Measurements from ENCODE around the gene FRMD4A.

FRMD4A gene

DNA sequence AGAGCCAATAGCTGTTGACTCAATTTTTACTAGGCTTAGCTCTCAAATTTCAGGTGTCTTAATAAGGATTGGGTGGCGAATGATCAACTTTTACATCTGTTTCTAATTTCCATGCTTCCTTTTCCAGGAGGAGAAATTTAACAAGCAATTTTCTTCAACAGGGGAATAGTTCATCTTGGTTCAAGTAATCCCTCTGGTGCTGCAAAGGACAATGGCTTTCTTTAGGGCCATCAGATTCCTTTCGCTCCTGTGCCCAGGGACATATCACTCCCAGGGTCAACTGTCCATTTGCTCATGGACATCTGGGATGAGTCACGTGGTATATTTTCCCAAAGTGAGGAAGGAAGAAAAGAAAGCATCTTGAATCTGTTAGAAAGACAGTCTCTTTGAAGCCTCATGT is 313.3 kb downstream of the FRMD4A start:
- Histone ChIP-seq H3K27ac (ENCODE audit: insufficient read depth, low read length, poor library complexity, severe bottlenecking) (no peak overlapping the region), H3K9me3 (ENCODE audit: control insufficient read depth, low read length) (no peaks in the 10 kb centered on the region), H3K27me3 (replicated peaks; ENCODE audit: control insufficient read depth, insufficient read depth, low read length, poor library complexity, severe bottlenecking) (no peaks in the 10 kb centered on the region), H3K4me3 (ENCODE audit: insufficient read depth, low read depth, low read length, poor library complexity, severe bottlenecking) (no peak overlapping the region), H3K36me3 (ENCODE audit: control insufficient read depth, insufficient read depth, low read length) (no peaks in the 10 kb centered on the region), H3K4me1 (ENCODE audit: control insufficient read depth, insufficient read depth, low read length, poor library complexity, severe bottlenecking) (peaks cover 4% of the 10 kb centered on the region)
- no peak for DNase-seq

DNA sequence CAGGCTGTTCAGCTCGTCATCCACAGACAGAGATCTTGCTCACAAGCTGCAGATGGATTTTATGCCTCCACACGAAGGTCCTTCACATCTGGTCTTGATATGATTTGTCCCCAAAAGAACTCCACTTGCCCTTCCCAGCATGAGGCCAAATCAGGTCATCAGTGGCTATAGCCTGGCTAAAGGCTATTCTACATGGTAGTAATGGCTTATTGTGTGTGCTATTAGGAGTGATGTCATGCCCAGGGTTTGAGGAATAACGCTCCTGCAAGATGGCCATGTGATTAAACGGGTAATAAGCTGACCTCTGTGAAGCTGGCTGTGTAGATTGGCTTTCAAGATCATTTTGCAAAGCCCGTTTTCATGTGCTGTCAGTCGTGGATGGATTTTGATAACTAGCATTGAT is 313.8 kb downstream of the FRMD4A start:
- Histone ChIP-seq H3K27ac (ENCODE audit: insufficient read depth, low read length, poor library complexity, severe bottlenecking) (no peak overlapping the region), H3K27me3 (replicated peaks; ENCODE audit: control insufficient read depth, insufficient read depth, low read length, poor library complexity, severe bottlenecking) (no peaks in the 10 kb centered on the region), H3K9me3 (ENCODE audit: control insufficient read depth, low read length) (no peaks in the 10 kb centered on the region), H3K36me3 (ENCODE audit: control insufficient read depth, insufficient read depth, low read length) (no peaks in the 10 kb centered on the region), H3K4me3 (ENCODE audit: insufficient read depth, low read depth, low read length, poor library complexity, severe bottlenecking) (no peak overlapping the region), H3K4me1 (ENCODE audit: control insufficient read depth, insufficient read depth, low read length, poor library complexity, severe bottlenecking) (peaks cover 4% of the 10 kb centered on the region)
- no peak for DNase-seq

DNA sequence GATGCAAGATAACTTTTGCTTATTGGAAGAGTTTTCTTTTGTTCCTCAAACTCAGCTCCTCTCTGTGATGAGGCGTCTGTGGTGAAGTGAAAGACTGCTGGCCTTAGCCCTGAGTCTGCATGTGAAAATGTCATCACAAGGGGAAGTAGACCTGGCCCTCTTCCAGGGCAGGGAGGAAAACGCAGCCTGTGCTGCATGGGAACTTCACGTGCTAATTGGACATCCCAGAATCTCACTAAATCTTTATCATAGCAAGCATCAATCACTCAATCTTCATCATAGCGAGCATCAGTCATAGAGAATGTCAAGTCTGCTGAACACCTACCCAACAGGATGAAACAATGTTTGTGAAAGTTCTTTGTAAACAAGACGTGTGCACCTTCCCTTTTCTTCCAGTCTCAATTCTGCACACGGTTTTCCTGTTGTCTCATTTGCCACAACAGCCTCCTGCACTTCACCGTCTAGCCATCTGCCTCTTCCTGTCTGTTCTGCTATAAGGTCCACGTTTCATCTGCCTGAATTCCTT is 314.6 kb downstream of the FRMD4A start:
- no peaks in the 10 kb centered on the region for H3K27me3 ChIP-seq (replicated peaks; ENCODE audit: control insufficient read depth, insufficient read depth, low read length, poor library complexity, severe bottlenecking)
- H3K27ac ChIP-seq (ENCODE audit: insufficient read depth, low read length, poor library complexity, severe bottlenecking): no peak overlapping the region
- no peak overlapping the region for H3K4me3 ChIP-seq (ENCODE audit: insufficient read depth, low read depth, low read length, poor library complexity, severe bottlenecking)
- H3K36me3 ChIP-seq (ENCODE audit: control insufficient read depth, insufficient read depth, low read length): no peaks in the 10 kb centered on the region
- no peaks in the 10 kb centered on the region for H3K9me3 ChIP-seq (ENCODE audit: control insufficient read depth, low read length)
- no peak for DNase-seq
- H3K4me1 ChIP-seq (ENCODE audit: control insufficient read depth, insufficient read depth, low read length, poor library complexity, severe bottlenecking): peaks cover 4% of the 10 kb centered on the region

DNA sequence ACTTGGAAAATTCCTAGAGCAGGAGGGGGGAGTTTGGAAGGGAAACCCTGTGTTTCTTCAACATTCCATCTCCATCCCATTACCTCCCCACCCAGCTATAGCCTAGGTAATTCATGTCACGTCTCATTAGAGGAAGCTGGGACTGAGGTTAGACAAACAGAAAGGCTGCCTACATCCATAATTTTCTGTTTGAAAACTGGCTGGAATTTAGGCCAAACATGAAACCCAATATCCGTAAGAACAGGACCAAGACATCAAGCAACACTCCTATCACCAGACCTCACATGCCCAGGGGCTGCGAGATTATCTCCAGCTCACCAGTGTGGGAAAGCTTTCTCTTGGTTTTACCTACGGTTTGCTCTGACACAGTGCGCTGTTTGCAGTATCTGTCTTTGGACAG is 316.3 kb downstream of the FRMD4A start:
- Histone ChIP-seq H3K27ac (ENCODE audit: insufficient read depth, low read length, poor library complexity, severe bottlenecking) (no peak overlapping the region), H3K27me3 (replicated peaks; ENCODE audit: control insufficient read depth, insufficient read depth, low read length, poor library complexity, severe bottlenecking) (no peaks in the 10 kb centered on the region), H3K9me3 (ENCODE audit: control insufficient read depth, low read length) (no peaks in the 10 kb centered on the region), H3K4me1 (ENCODE audit: control insufficient read depth, insufficient read depth, low read length, poor library complexity, severe bottlenecking) (peaks cover 12% of the 10 kb centered on the region), H3K4me3 (ENCODE audit: insufficient read depth, low read depth, low read length, poor library complexity, severe bottlenecking) (no peak overlapping the region), H3K36me3 (ENCODE audit: control insufficient read depth, insufficient read depth, low read length) (no peaks in the 10 kb centered on the region)
- DNase-seq: no peak

DNA sequence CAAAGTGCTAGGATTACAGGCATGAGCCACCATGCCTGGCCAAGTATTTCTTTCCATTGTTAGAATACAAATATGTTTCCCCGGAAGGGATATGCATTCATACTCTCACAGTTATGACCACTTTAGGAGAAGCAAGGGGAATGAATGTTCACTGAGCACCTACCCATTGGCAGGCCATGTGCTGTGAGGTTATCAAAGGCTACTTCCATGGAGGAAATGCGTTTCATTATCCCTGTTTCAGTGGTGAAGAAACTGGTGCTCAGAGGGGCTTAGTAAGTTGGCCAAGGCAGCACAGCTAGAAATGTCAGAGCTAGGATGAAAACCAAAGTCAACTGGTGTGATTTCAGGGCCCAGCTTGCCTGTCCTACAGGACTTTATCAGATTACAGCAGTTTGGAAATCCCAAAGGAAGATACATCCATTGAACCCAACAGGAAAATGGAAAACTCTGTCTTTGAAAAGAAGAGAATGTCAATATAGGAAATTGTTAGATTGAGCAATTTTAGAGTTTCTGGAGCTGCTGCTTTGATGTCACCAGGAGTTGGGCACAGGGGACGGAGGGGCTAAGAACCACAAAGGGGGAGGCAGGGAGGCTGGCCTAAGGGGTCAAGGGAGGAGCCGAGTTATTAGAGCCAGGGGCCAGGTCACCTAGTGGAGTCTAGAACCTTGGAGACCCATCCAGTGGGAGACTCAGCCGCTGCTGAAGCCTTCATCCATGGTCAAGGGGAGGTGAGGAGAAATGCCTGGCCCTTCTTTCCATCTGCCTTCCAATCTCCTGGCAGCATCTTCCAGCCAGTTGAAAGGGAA is 319.8 kb downstream of the FRMD4A start:
- Histone ChIP-seq H3K27me3 (replicated peaks; ENCODE audit: control insufficient read depth, insufficient read depth, low read length, poor library complexity, severe bottlenecking) (no peaks in the 10 kb centered on the region), H3K4me3 (ENCODE audit: insufficient read depth, low read depth, low read length, poor library complexity, severe bottlenecking) (no peak overlapping the region), H3K9me3 (ENCODE audit: control insufficient read depth, low read length) (no peaks in the 10 kb centered on the region), H3K27ac (ENCODE audit: insufficient read depth, low read length, poor library complexity, severe bottlenecking) (no peak overlapping the region), H3K4me1 (ENCODE audit: control insufficient read depth, insufficient read depth, low read length, poor library complexity, severe bottlenecking) (peaks cover 15% of the 10 kb centered on the region), H3K36me3 (ENCODE audit: control insufficient read depth, insufficient read depth, low read length) (no peaks in the 10 kb centered on the region)
- DNase-seq: no peak

DNA sequence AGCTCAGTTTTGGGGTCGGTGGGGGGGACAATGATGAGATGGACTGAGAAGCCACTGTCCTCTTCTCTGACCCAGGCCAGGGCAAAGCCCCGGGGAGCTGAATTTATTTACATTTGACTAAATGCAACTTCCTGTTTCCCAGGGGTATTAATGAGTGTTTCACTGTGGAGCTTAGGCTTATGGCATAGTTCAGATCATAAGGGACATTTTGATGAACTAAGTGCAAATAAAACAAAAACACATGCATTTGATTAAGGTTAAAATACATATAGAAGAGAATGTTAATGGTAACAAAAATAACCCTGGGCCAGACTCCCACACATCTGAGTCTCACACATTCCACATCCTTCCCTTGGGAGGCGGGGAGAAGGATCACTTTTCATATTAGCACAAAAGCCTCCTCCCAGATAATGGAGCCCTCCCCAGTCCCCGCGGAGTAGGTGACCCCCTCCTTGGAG is 320.6 kb downstream of the FRMD4A start:
- Histone ChIP-seq H3K36me3 (ENCODE audit: control insufficient read depth, insufficient read depth, low read length) (no peaks in the 10 kb centered on the region), H3K4me3 (ENCODE audit: insufficient read depth, low read depth, low read length, poor library complexity, severe bottlenecking) (peak overlapping the region; percentile 56), H3K27me3 (replicated peaks; ENCODE audit: control insufficient read depth, insufficient read depth, low read length, poor library complexity, severe bottlenecking) (no peaks in the 10 kb centered on the region), H3K9me3 (ENCODE audit: control insufficient read depth, low read length) (no peaks in the 10 kb centered on the region), H3K4me1 (ENCODE audit: control insufficient read depth, insufficient read depth, low read length, poor library complexity, severe bottlenecking) (peaks cover 13% of the 10 kb centered on the region), H3K27ac (ENCODE audit: insufficient read depth, low read length, poor library complexity, severe bottlenecking) (peak overlapping the region; percentile 34)
- DNase-seq: no peak

DNA sequence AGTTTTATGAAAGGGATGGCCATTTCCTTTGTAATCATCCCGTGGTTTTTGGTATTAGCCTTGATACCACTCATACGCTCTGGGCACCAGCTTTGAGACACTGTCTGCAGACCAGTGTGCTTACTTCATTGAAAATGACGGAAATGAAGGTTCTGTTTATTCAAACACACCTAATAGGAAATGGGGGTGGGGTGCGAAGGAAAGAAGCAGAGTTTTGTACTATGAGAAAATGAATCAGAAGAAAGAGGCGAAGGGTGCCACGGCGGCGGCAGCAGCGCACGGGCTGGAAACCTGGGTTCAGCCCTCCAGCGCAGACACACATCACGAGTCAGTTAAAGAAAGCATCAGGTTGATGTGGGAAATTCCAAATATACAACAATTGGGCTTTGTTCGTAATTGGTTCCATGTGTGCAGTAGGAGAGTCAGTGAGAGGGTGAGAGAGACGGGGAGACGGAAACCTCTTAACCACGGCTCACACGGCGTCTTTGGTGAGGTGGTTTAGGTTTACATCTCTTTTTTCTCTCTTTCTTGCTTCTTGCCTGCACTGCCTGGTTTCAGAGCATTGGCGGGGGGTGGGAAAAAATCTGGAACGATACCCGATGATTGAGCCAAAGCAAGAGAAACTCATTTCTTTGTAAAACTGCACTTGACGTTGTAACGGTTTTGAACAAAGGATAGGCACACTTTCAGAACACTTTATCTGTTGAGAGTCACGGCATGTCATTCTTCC is 321.2 kb downstream of the FRMD4A start:
- H3K27me3 ChIP-seq (replicated peaks; ENCODE audit: control insufficient read depth, insufficient read depth, low read length, poor library complexity, severe bottlenecking): no peaks in the 10 kb centered on the region
- H3K9me3 ChIP-seq (ENCODE audit: control insufficient read depth, low read length): no peaks in the 10 kb centered on the region
- H3K4me1 ChIP-seq (ENCODE audit: control insufficient read depth, insufficient read depth, low read length, poor library complexity, severe bottlenecking): peaks cover 13% of the 10 kb centered on the region
- peak; percentile 35 to 66 (median 45) for DNase-seq
- no peaks in the 10 kb centered on the region for H3K36me3 ChIP-seq (ENCODE audit: control insufficient read depth, insufficient read depth, low read length)
- peak overlapping the region; percentile 80 for H3K27ac ChIP-seq (ENCODE audit: insufficient read depth, low read length, poor library complexity, severe bottlenecking)
- peak overlapping the region; percentile 56 for H3K4me3 ChIP-seq (ENCODE audit: insufficient read depth, low read depth, low read length, poor library complexity, severe bottlenecking)

DNA sequence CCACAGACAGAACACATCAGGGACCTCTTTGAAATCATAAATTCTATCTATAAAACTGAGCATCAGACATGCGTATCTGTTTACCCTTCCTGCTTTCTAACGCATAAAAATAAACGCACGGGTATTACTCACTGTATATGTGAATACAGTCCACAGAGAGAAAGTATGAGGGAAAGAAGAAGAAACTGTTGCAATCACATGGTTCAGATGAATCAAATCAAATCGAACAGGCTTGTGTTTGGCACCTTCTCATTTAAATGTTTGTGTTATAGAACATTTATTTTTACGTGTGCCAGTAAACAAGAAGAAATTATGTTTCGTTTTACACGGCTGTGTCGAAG is 322.0 kb downstream of the FRMD4A start:
- DNase-seq: no peak
- no peaks in the 10 kb centered on the region for H3K27me3 ChIP-seq (replicated peaks; ENCODE audit: control insufficient read depth, insufficient read depth, low read length, poor library complexity, severe bottlenecking)

DNA sequence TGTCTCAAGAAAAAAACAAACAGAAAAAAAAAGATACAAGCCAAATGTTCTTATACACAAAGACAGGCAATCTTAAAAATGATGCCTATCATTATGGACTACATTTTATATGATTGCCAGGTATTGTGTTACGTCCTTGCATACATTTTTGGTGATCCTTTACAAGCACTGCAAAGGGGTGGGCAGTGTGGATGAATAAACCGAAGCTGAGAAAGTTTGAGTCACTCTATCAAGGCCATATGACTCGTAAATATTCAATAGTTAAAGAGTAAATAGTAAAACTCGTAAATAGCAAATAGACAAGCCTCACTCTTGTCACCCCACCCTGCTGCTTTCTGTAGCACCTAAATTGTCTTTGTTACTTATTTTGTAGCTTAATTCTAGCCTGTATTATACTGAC is 326.2 kb downstream of the FRMD4A start:
- no peak overlapping the region for H3K4me3 ChIP-seq (ENCODE audit: insufficient read depth, low read depth, low read length, poor library complexity, severe bottlenecking)
- DNase-seq: no peak
- no peak overlapping the region for H3K27ac ChIP-seq (ENCODE audit: insufficient read depth, low read length, poor library complexity, severe bottlenecking)
- no peaks in the 10 kb centered on the region for H3K27me3 ChIP-seq (replicated peaks; ENCODE audit: control insufficient read depth, insufficient read depth, low read length, poor library complexity, severe bottlenecking)
- no peaks in the 10 kb centered on the region for H3K9me3 ChIP-seq (ENCODE audit: control insufficient read depth, low read length)
- no peaks in the 10 kb centered on the region for H3K36me3 ChIP-seq (ENCODE audit: control insufficient read depth, insufficient read depth, low read length)
- peaks cover 17% of the 10 kb centered on the region for H3K4me1 ChIP-seq (ENCODE audit: control insufficient read depth, insufficient read depth, low read length, poor library complexity, severe bottlenecking)

More for the DNA sequence above, 322.0 kb downstream of the FRMD4A start:
- Histone ChIP-seq H3K27ac (ENCODE audit: insufficient read depth, low read length, poor library complexity, severe bottlenecking) (peak overlapping the region; percentile 80), H3K4me1 (ENCODE audit: control insufficient read depth, insufficient read depth, low read length, poor library complexity, severe bottlenecking) (peaks cover 15% of the 10 kb centered on the region), H3K4me3 (ENCODE audit: insufficient read depth, low read depth, low read length, poor library complexity, severe bottlenecking) (peak overlapping the region; percentile 56), H3K36me3 (ENCODE audit: control insufficient read depth, insufficient read depth, low read length) (no peaks in the 10 kb centered on the region), H3K9me3 (ENCODE audit: control insufficient read depth, low read length) (no peaks in the 10 kb centered on the region)

Measured in effector memory CD4-positive, alpha-beta T cell (primary cell).